ENCODE measurements around the gene TANC1. TPM values are rescaled to one million over a fixed set of nuclear protein-coding genes. Genes with fewer than 3 reads are reported as not detected.

The TANC1 gene
- total and polyA plus RNA-seq, 2 of the 4 experiments (the other 2 are of a cell fraction), result 10.2 to 12.9 TPM

GRCh38 chr2:159045545-159046454, 77.4 kb downstream of the TANC1 start:
- ChIA-PET CTCF (no interaction called here), POLR2A (ENCODE audit: unreplicated experiment) (no interaction called here)
- in situ Hi-C loops (cut with MboI; ENCODE audit: low sequenced_read_pairs) (no loop called here), intact Hi-C loops (cut with micrococcal nuclease) (loop anchor here (2.0 kb wide), 1 partner anchor 15 kb away; no protein-coding TSS in a partner anchor), dilution Hi-C loops (cut with HindIII; ENCODE audit: low sequenced_read_pairs, unreplicated experiment) (no loop called here)
- Histone ChIP-seq H3K4ac (ENCODE audit: low read depth, low read length) (0 out of 2 replicates have a peak overlapping the region, but pooled peaks have one; percentile 14), H2AFZ (replicated peaks; ENCODE audit: low read length, poor library complexity) (no peak overlapping the region), H3K9ac (ENCODE audit: low read depth, low read length) (no peak overlapping the region; the same call in 1 of the 2 replicates), H3K4me2 (ENCODE audit: low read depth, low read length) (no peak overlapping the region; the same call in 1 of the 2 replicates), H3K56ac (ENCODE audit: extremely low read depth, insufficient read depth, low read length) (no peak overlapping the region), H3K36me3 (ENCODE audit: control insufficient read depth, insufficient read depth, low read length) (peaks cover 10% of the 10 kb centered on the region), H2AK5ac (ENCODE audit: low read depth, low read length) (peak overlapping the region; percentile 54; the same call in 1 of the 2 replicates), H4K20me1 (ENCODE audit: insufficient read depth, low read length) (peaks cover 13% of the 10 kb centered on the region; the same call in 1 of the 2 replicates), H3K14ac (replicated peaks; ENCODE audit: low read depth, low read length) (no peak overlapping the region), H3K27me3 (ENCODE audit: control insufficient read depth, insufficient read depth, low read length) (no peaks in the 10 kb centered on the region), H2AK9ac (replicated peaks; ENCODE audit: low read depth, low read length, poor library complexity) (no peak overlapping the region), H3K9me1 (ENCODE audit: insufficient read depth, low read length) (peaks cover 29% of the 10 kb centered on the region), H2BK15ac (ENCODE audit: low read depth, low read length) (peak overlapping the region; percentile 39; the same call in 1 of the 3 replicates), H3K23ac (ENCODE audit: low read depth, low read length) (peak overlapping the region; percentile 22; the same call in 1 of the 2 replicates), H3K27ac (ENCODE audit: insufficient read depth, low read length) (peak overlapping the region; percentile 44; the same call in 1 of the 2 replicates), H3K4me3 (ENCODE audit: insufficient read depth, low read depth, low read length) (no peak overlapping the region), H4K5ac (ENCODE audit: low read depth, low read length) (0 out of 2 replicates have a peak overlapping the region, but pooled peaks have one; percentile 3), H2BK120ac (ENCODE audit: low read depth, low read length) (peak overlapping the region; percentile 65; the same call in 1 of the 2 replicates), H3K9me3 (ENCODE audit: control insufficient read depth, insufficient read depth, low read length) (no peaks in the 10 kb centered on the region), H3K79me1 (ENCODE audit: low read depth in 1 of 2, low read length in 2 of 2) (peaks cover 27 to 71% of the 10 kb centered on the region in 2 experiments), H3K4me1 (ENCODE audit: control insufficient read depth, insufficient read depth, low read length) (peaks cover 20% of the 10 kb centered on the region), H2BK20ac (ENCODE audit: low read depth, low read length) (no peak overlapping the region), H2BK5ac (ENCODE audit: low read depth, low read length, poor library complexity, severe bottlenecking) (no peak overlapping the region), H3K18ac (ENCODE audit: low read depth, low read length) (peak overlapping the region; percentile 8), H4K91ac (ENCODE audit: insufficient read depth, low read depth, low read length) (no peak overlapping the region), H4K8ac (ENCODE audit: low read depth in 2 of 2, low read length in 2 of 2) (peak overlapping the region in 1 of 2 experiments; percentile 57; a peak in 1 of 4 replicates)
- no TSS peak for BruUV-seq (replicated peaks)
- TF ChIP-seq CEBPB (IDR thresholded peaks at IDR 0.05; ENCODE audit: low read depth, low read length) (0 out of 2 replicates have a peak, but pooled peaks have one; percentile 25), NFE2L2 (IDR thresholded peaks at IDR 0.05; ENCODE audit: low read depth, low read length) (no peak), BHLHE40 (IDR thresholded peaks at IDR 0.05; ENCODE audit: low read depth, low read length) (no peak), CTCF (conservative IDR thresholded peaks at IDR 0.05; ENCODE audit: low read depth, low read length) (no peak), MAZ (IDR thresholded peaks at IDR 0.05; ENCODE audit: borderline replicate concordance, low read depth, low read length) (no peak)
- DNase-seq, result peak; percentile 45
- no peak for ATAC-seq (ENCODE audit: low read depth)
- 53% methylated on average over 3 of the region's 11 CpGs; no CpG with 5 or more reads in 1 of the 2 experiments for WGBS, 2 experiments (ENCODE audit: extremely low coverage in 2 of 2, insufficient read length in 1 of 2)

All from IMR-90 (cell line).